SIG-M5 treated with dmso at 0.1 percent for 504 hours (cell line): Measurements from ENCODE around the gene CCDC159.
"Not testable (repeated sequence)": the region's sequence is repeated elsewhere in the genome, so short reads cannot be mapped to it uniquely, and the experiment has no call there.

Source experiments
- DNase-seq: peaks from one replicate; lab custom pipeline; 2025; ENCODE audit not compliant: unreplicated experiment; lab: John Stamatoyannopoulos, UW

The CCDC159 gene

GRCh38 chr19:11346104-11346940 is at the start of gene CCDC159, which contains the start of gene TMEM205:
CCDC159 (plus strand) TSS chr19:11346519; CDS start chr19:11346607, 88 bp downstream.
TMEM205 (minus strand) TSS chr19:11346268; CDS start chr19:11345619, 649 bp downstream.
- DNase-seq: peak; percentile 99

GRCh38 chr19:11299946-11300810 is 46.1 kb upstream of the CCDC159 start:
- DNase-seq: no peak

GRCh38 chr19:11300811-11301120 is 45.6 kb upstream of the CCDC159 start:
- DNase-seq: no peak

- DNase-seq: no peak
These were observed 41.4 kb upstream of the CCDC159 start for GRCh38 chr19:11304936-11305335.

GRCh38 chr19:11306337-11306736 is 40.0 kb upstream of the CCDC159 start:
- no peak for DNase-seq

- DNase-seq: peak; percentile 70
These were observed 25.9 kb upstream of the CCDC159 start for GRCh38 chr19:11320278-11320995.

- DNase-seq: no peak
These were observed 24.9 kb upstream of the CCDC159 start for GRCh38 chr19:11321191-11322126.

- DNase-seq: peak; percentile 66
These were observed 23.9 kb upstream of the CCDC159 start for GRCh38 chr19:11322269-11323024.

GRCh38 chr19:11323601-11324078 is 22.7 kb upstream of the CCDC159 start:
- DNase-seq: no peak

- DNase-seq: peak; percentile 99
These were observed 22.1 kb upstream of the CCDC159 start for GRCh38 chr19:11324079-11324661.

GRCh38 chr19:11324748-11325389 is 21.4 kb upstream of the CCDC159 start:
- no peak for DNase-seq

- DNase-seq: no peak
These were observed 20.8 kb upstream of the CCDC159 start for GRCh38 chr19:11325544-11325943.

GRCh38 chr19:11330127-11330526 is 16.2 kb upstream of the CCDC159 start:
- no peak for DNase-seq

- DNase-seq: no peak
These were observed 14.8 kb upstream of the CCDC159 start for GRCh38 chr19:11331502-11331901.

- no peak for DNase-seq
These were observed 13.5 kb upstream of the CCDC159 start for GRCh38 chr19:11332822-11333221.

- not testable (repeated sequence) for DNase-seq
These were observed 12.5 kb upstream of the CCDC159 start for GRCh38 chr19:11333838-11334237.

GRCh38 chr19:11335449-11336146 is 10.7 kb upstream of the CCDC159 start:
- DNase-seq: no peak

GRCh38 chr19:11337080-11337479 is 9.2 kb upstream of the CCDC159 start:
- no peak for DNase-seq
